ENCODE data around the gene TARP.

TARP gene

DNA sequence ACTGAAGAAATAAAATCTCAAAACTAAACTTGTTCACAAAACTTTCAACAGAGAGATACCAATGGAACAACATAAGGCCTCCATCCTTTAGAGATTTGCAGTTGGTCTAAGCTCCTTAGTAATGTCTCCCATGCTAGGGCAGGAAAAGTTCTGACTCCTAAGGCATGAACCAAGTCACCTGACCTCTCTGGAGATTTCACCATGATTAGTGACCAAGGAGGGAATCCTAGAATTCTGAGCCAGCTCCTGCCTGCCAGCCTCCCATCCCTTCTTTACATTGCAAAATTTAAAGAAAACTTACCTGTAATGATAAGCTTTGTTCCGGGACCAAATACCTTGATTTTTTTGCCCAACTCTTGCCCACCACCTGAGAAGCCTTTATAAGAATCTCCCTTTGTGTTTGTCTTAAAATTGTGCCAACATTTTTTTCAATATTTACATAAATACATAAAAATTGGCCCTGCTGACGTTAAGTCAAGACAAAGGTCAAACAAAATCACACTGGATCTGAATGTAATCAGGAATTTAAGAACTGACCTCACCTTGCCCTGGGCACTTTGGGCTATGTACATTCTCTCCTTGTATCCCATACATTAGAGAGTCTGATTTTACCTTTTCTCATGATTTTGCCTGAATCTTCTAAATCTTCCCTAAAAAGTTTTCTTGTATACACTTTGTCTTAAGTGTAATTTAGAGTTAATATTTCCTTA, at the start of gene TARP:
Gene TARP (minus strand): TSS at position 351 of the 710 bp plus-strand sequence.
- no peak for DNase-seq (ENCODE audit: extremely low read depth in 1 of 11, low read depth in 9 of 11, low spot score in 4 of 11)

DNA sequence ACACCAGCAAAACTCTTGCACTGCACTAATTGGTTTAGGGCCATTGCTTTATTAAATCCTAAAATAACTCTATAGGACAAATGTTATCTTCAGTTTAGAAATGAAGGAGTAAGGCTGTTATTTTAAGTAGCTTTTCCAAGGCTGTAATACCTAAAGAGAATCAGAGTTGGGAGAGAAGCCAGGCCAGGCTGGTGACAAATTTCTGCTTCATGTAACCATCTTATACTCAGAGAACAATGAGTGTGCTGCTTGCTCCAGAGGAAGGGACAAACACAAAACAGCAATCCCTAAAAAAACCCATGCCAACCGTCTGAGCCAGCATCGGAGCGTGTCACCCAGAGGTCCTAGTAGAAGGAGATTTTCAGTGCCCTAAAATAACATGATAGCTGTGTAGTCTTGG, 49.7 kb upstream of the TARP start:
- DNase-seq (ENCODE audit: extremely low read depth in 1 of 11, low read depth in 9 of 11, low spot score in 4 of 11): no peak

DNA sequence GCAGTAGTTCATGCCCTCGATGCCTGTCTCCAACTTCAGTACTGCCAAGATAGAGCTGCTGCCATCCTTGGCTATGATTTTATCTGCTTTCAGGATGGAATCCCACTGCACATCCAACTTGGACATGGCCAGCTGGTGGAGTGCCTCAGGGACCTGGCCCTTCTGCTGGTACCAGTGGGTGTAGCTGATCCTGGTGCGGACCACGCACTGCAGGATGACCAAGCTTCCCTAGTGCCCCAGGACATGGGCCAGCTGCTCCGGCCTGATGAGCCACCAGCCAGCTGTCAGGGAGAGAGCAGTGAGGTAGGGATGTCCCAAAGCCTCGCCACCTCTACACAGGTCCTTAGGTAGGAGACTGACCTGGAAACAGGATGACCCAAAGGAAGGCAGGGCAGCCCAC, 49.0 kb upstream of the TARP start:
- DNase-seq (ENCODE audit: extremely low read depth in 1 of 11, low read depth in 9 of 11, low spot score in 4 of 11): no peak

DNA sequence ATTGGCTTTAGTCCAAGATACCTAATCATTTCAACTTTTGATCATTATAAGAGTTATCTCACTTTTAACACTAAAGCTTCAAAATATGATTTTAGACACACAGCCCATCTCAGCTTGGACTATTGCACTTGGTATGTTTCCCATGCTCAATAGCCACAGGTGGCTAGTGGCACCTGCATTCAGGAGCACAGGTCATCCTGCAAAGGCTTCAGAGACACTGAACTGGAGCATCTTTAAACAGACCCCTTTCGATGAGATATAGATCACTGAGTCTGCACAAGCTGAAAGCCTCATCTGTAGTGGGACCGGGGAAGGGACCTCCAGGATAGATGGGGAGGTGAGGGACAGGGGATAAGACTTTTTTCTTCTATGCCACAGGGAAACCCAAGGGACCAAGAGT, 48.5 kb upstream of the TARP start:
- DNase-seq (ENCODE audit: extremely low read depth in 1 of 11, low read depth in 9 of 11, low spot score in 4 of 11): no peak

DNA sequence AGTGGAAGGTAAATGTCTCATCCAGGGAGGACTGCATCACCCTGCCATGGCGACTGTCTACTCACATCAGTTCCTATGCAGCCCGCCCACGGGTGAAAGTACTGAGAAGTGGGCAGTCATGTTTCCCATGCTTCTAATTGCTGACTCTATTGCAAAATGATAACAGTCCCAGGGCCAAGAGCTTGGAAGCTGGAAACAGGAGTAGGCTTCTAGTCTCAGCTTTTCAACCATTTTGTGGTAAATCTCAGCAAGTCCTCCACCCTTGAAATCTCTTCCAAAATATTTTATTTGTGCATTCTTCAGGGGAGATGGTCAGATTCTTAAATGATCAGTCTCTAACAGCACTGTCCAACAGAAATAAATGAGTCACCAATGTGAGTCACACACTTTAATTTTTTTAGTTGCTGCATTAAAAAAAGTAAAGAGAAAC, 48.1 kb upstream of the TARP start:
- no peak for DNase-seq (ENCODE audit: extremely low read depth in 1 of 11, low read depth in 9 of 11, low spot score in 4 of 11)

DNA sequence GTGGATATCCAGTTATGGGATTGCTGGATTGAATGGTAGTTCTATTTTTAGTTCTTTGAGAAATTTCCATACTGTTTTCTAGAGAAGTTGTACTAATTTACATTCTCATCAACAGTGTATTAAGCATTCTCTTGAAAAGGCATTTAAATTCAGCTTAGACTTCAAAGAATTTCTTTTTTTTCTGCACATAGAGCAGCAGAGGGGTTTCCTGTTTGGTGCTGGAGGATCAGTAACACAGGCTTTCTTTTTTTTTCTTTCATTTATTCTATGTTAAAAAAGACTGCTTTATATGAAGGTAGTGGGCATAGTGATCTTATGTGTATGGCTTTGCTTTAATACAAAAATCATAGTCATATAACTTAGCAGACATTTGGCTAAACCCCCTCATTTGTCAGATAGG, 47.6 kb upstream of the TARP start:
- no peak for DNase-seq (ENCODE audit: extremely low read depth in 1 of 11, low read depth in 9 of 11, low spot score in 4 of 11)

DNA sequence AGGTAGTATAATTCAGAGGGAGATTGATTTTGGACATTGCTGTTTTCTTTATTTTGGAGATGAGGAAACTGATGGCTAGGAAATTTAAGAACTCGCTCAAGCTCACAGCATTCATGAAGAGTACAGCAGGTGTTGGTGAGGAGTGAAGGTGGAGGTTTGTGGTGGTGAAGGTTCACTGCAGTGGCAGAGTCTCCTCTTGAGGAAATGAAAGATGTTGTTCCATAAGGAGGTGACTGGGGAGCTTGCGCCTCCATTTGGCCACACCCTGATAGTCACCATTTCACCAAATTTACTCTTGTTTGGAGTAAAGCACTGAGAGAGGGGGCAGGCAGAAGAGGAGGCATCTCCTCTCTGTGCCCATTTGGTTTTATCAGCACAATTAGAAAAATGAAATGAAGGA, 46.4 kb upstream of the TARP start:
- DNase-seq (ENCODE audit: extremely low read depth in 1 of 11, low read depth in 9 of 11, low spot score in 4 of 11): no peak

DNA sequence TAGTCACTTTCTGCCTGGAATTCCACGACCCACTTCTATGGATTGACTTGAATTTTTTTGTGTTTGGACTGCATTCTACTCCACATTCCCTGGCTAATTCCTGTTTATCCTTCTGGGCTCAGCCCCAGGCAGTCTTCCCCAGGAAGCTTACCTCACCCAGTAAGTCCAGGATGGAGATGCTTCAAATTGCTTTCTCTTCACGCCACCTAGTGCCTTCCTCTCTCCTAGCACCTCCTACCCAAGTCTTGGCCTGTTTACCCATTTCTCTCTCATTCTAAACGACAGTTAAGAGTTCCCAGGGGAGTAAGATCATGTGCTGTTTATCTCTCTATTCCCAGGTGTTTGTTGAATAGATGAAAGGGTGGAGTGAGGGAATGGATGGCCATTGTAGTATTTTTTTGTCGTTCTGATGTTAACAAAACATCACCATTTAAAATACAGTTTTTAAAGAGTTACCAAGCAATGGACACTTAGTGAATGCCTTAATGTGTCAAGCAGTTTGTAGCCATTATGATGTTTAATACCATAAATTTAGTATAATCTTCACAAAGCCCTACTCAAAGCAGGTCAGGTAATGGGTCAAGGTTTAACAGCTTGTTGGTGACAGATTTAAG, 45.5 kb upstream of the TARP start:
- DNase-seq (ENCODE audit: extremely low read depth in 1 of 11, low read depth in 9 of 11, low spot score in 4 of 11): peak in 2 of 11 donors; percentile 51 to 56

DNA sequence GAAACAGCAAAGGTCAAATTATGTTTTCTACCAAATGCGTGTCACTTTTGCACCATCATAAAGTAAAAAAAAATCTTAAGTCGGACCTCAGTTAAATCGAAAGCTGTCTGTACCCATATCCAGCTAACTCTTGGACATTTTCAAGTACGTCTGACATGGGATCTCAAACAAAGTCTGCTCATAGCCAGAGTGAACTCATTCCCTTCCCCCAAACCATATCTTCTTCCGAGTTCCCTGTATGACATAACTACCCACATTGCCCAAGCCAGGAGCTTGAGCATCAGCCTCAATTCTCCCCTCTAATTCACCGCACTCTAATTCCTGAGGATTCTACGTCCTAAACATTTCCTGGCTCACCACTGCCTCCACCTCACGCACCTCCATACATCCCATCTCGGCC, 44.8 kb upstream of the TARP start:
- DNase-seq (ENCODE audit: extremely low read depth in 1 of 11, low read depth in 9 of 11, low spot score in 4 of 11): no peak

DNA sequence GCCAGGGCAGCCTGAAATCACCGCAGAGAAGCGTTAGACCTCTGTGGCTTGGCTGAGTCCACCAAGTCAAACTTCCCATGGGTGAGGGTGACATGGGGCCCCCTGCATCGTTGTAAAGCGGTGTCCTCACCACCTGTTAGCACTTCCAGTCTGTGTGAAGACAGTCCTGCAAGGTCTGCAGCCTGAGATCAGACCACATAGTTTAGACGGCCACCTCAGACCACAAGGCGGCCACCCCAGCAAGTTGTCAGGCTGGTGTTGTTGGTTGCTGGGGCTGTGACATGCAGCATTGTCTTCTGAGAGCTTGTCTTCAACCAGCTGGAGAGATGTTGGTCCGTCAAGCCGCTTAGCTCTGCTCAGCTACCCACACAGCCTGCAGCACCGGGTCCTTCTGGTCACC, 44.1 kb upstream of the TARP start:
- no peak for DNase-seq (ENCODE audit: extremely low read depth in 1 of 11, low read depth in 9 of 11, low spot score in 4 of 11)

DNA sequence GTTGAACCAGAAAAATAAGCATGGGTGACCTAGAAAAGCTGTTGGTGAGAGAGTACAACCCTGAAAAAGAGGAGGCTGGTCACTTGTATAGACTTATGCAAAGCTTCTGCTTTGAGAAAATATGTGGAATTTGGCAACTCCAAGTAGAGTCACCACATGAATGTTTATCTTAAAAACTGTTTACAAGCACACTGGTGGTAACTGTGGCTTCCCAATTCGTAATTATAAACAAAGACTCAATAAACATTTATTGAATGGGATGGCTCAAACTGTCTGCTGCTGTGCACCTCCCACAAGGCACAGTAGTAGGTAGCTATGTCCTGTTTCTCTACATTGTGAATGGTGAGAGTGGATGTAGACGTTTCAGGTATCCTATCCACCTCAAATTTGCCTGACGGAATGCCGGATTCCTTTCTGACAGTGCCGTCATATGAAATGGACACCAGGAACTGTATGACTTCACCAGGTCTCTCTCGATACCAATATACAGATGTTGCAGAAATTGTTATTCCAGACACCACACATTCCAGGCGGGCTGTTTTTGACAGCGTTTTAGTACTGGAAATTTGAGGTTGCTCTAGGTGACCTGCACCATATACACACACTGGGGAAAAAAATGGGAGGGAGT, 43.4 kb upstream of the TARP start:
- DNase-seq (ENCODE audit: extremely low read depth in 1 of 11, low read depth in 9 of 11, low spot score in 4 of 11): no peak

DNA sequence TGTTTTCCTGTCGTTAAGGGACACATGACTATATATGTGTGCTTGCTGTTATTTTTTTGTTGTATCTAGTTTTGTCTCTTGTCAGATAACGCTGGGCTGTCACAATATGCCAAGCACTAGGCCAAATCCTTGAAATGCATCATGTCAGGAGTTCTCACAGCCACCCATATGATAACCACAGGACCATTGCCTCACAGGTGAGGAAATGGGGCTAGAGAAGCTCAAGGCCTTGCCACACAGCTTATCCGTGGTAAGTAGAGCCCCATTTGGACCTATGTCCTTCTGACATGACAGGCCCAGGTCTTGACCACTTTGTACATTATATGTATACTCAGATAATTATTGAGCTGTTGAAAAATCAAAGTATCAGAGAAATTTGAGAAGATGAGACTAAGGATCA, 42.0 kb upstream of the TARP start:
- DNase-seq (ENCODE audit: extremely low read depth in 1 of 11, low read depth in 9 of 11, low spot score in 4 of 11): no peak

DNA sequence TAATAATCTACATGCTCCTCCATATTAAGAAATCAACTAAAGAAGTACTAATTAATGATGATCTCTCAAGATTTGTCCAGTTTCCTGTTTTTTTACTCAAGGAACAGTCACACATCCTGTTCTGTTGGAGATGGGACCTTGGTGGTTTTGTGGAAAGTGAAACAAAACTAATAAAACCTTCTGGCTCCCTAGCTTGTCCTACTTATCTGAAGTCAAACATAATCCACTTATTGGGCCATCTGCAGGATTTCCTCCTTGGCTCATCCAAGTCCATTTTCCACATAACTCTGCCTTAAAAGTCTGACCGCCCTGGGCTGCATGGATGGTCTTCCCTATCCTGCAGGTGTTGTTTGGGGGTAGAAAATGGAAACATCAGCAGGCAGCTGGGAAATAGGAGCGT, 39.4 kb upstream of the TARP start:
- DNase-seq (ENCODE audit: extremely low read depth in 1 of 11, low read depth in 9 of 11, low spot score in 4 of 11): no peak

DNA sequence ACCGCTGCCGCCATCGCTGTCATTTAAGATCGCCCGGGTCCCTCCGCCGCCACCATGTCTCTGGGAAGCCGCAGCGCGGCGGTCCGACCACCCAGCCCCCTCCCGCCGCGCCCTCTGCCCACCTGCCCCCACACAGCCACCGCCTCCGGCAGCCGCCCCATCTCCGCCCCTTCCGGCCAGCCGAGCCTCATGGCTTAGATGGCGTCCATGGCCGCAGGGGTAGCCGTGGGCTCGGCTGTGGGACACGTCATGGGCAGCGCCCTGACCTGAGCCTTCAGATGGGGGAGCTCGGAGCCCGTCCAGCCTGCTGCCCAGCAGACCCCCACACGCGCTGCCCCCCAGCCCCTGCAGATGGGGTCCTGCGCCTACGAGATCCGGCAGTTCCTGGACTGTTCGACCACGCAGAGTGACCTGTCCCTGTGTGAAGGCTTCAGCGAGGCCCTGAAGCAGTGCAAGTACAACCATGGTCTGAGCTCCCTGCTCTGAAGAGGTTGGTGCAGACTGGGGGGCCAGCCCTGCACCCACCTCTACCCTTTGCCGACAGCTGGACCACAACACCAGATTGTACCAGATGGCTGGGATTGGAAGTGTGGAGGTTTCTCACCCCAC, 38.0 kb upstream of the TARP start:
- DNase-seq (ENCODE audit: extremely low read depth in 1 of 11, low read depth in 9 of 11, low spot score in 4 of 11): peak in 2 of 11 donors; percentile 25 to 51

DNA sequence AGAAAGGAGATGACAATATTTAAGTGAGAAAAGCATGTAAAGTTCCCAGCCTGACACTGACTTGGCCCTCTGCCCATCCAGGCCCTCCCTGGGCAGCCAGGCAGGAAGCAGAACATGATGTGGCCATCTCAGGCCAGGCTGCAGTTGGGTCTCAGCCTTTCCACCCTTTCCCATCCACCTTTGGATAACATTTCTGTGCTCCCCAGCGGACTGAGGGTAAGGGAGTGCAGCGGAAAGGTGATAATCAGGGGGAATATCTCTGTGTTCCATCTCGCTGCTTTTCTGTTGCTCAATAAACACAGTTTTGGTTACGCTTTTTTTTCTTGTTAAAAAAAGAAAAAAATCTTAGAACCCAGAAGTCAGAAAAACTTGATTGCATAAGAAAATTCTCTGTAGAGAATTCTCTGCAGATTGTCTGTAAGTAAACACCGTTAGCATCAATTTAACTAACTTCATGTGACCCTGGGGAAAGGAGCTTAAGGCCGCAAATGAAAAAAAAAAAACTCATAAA, 37.2 kb upstream of the TARP start:
- DNase-seq (ENCODE audit: extremely low read depth in 1 of 11, low read depth in 9 of 11, low spot score in 4 of 11): no peak

DNA sequence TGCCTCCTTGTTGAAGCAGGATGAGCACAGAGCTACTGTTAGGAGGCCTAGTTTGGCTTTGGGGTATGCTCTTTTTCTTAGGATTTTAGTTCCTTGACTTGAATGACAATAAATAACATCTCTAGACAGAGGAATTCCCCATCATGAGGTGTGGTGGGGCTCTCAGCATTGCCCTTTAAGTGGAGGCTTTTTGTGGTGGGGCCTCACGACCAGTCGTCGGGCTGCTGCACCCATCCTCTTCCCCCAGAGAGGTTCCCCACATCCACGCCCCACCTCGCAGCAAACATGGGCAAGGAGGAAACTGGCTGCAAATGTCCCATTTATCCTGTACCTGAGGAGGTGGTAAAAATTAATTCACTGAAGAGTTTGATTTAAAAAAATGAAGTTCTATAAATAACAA, 36.1 kb upstream of the TARP start:
- DNase-seq (ENCODE audit: extremely low read depth in 1 of 11, low read depth in 9 of 11, low spot score in 4 of 11): no peak

DNA sequence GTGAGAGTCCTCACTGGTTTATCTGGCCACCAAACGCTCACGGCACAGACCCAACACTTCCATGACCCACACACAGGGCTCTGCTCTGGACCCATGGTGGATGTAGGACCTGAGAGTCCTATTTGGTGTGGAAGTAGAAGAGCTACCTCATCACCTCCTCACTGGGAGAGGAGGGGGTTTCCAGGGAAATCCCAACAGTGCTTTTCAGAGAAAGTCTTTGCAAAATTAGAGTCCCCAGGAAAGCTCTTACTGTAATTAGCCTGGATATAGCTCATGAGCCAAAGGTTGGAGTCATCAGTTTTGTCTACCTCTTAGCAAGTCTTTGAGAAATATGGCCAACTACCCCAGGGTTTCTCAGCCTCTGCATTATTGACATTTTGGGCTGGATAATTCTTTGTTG, 34.7 kb upstream of the TARP start:
- no peak for DNase-seq (ENCODE audit: extremely low read depth in 1 of 11, low read depth in 9 of 11, low spot score in 4 of 11)

DNA sequence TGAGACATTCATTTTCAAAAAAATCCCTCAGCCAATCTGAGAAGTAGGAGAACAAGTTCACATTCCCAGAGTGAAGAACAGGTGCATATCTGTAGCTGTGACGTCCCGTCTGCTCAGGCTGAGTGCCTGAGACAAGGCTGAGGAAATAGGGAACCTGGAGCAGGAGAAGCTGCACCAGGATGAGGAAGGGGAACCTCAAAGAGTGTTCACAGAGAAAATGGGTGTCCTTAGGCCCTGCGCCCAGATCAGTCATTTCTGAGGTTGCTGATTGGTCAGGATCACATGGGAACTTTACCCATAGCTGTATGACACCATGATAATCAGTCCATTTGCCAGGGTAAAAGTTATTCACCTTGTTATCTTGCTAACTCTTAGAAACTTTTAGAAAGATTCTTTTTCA, 34.2 kb upstream of the TARP start:
- no peak for DNase-seq (ENCODE audit: extremely low read depth in 1 of 11, low read depth in 9 of 11, low spot score in 4 of 11)

DNA sequence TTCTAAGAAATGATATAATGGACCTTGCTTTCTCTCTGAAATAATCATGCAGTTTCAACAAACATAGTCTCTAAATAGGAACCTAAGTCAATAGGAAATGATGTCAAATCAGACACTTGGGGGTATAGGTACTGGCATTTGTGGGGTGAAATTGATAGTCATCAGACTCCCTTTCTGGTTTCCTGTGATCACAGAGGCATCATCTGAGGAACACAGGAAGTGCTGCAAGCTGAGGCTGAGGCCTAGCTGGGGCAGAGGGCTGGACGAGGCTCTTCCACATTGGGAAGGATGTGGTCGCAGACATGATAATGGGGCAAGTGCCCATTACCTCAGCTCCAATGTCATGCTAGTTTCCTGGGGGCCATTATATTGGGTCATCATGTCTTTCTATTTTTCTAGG, 33.5 kb upstream of the TARP start:
- no peak for DNase-seq (ENCODE audit: extremely low read depth in 1 of 11, low read depth in 9 of 11, low spot score in 4 of 11)

DNA sequence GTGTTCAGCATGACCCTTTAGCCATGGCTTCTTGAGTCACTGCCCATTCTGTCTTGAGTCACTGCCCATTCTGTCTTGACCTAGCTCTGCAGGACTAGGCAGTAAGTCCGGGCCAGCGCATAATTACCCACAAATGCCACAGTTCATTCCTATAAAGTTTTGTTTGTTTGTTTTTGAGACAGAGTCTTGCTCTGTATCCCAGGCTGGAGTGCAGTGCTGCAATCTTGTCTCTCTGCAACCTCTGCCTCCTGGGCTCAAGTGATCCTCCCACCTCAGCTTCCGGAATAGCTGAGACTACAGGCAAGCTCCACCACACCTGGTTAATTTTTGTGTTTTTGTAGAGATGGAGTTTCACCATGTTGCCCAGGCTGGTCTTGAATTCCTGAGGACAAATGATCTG, 32.7 kb upstream of the TARP start:
- peak in 2 of 11 donors; percentile 26 to 34 for DNase-seq (ENCODE audit: extremely low read depth in 1 of 11, low read depth in 9 of 11, low spot score in 4 of 11)

All from renal cortex interstitium (tissue), 11 donors.